Right renal cortex interstitium (tissue), 3 donors: ENCODE data around the gene ATXN1. TPM values are rescaled to one million over a fixed set of nuclear protein-coding genes. Genes with fewer than 3 reads are reported as not detected.
A peak's percentile ranks its signal among the peaks of the same experiment; 100 is the strongest.

Experiments
- DNase-seq, 3 donors: peaks; one replicate each; pipeline ENCODE4 v3.0.0-alpha.2; 2013; ENCODE audit warnings: low read depth in 3 of 3, low spot score in 2 of 3
- polyA plus RNA-seq, 3 donors: library from polyadenylated mRNA; unstranded; fragments of 120-200 nt; gene quantifications; one replicate each; pipeline ENCODE4 v1.2.1, GENCODE V29; 2013; ENCODE audit not compliant: insufficient read length in 3 of 3

The ATXN1 gene
- polyA plus RNA-seq, 3 donors, result 17.5 to 19.4 (median 19.4) TPM

DNA sequence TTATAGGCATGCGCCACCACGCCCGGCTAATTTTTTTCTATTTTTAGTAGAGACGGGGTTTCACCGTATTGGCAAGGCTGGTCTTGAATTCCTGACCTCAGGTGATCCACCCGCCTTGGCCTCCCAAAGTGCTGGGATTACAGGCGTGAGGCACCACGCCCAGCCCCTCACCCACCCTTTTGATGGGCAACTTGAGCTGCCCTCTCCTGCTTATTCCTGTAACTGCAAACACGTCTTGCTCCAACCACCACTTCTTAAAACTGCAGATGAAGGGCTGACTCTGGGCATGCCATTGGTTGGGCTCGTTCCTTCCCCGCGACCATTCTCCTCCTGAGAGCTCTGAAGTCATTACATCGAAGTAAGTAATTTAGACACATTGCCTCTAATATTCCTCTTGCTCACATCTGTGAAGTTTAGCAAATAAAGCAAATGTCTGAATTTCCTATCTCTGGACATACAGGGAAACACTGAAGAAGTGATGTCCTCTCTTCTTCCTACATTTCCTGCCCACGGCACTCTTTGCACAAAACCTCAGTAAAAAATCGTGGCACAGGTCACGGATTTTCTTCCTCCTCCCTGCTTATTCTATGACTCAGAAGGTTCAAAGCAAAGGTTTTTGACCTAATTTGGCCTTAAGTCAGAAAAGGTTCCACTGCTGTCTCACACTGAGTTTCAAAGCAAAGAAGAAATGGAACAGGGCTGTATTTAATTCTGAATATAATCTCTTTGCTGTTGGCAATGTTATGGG, 405.4 kb downstream of the ATXN1 start:
- DNase-seq, result no peak

GRCh38 chr6:16355238-16355637, 406.0 kb downstream of the ATXN1 start:
- DNase-seq, result no peak

GRCh38 chr6:16354692-16355091, 406.6 kb downstream of the ATXN1 start:
- DNase-seq, result no peak

- DNase-seq, result no peak
Measured at GRCh38 chr6:16352821-16353438, 408.3 kb downstream of the ATXN1 start.

GRCh38 chr6:16352258-16352635, 409.0 kb downstream of the ATXN1 start:
- DNase-seq, result no peak

GRCh38 chr6:16349544-16349943, 411.7 kb downstream of the ATXN1 start:
- DNase-seq, result no peak

DNA sequence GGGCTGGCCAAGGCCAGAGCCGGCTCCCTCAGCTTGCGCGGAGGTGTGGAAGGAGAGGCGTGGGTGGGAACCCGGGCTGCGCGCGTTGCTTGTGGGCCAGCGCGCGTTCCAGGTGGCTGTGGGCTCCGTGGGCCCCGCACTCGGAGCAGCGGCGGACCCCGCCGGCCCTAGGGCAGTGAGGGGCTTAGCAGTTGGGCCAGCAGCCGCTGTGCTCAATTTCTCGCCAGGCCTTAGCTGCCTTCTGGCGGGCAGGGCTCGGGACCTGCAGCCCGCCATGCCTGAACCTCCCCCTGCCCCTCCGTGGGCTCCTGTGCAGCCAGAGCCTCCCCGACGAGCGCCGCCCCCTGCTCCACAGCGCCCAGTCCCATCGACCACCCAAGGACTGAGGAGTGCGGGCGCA, 414.4 kb downstream of the ATXN1 start:
- no peak for DNase-seq

DNA sequence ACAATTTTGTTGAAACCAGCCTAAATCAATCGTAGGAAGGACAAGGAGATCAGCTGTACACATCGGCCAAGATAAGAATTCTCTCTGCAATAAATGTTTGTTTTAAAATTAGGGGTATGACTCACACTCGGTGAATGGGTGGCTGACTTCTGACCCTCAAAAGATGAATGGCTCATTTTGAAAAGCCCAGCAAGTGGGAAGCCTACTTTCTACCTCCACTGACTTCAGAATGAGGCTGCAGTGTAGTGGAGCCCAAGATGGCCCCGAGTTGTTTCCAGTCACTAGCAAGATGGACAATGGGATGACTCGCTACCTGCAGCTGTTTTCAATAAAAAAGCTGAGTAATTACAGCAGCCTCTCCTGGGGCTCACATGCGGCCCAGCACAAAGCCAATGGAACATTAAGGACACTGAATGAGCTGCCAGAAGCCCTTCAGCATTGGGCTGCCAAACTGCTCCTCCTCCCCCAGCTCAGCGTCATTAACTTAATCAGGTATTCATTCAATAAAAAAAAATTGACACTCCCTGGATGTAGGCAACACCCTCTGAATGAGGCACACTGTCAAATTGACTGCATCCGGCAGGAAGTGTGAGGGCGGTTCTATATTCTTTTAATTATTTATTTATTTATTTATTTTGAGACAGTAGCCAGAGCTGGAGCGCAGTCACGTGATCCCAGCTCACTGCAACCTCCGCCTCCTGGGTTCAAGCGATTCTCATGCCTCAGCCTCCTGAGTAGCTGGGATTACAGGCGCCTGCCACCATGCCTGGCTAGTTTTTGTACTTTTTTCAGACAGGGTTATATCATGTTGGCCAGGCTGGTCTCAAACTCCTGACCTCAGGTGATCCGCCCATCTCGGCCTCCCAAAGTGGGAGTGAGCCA, 415.6 kb downstream of the ATXN1 start:
- DNase-seq, result no peak

DNA sequence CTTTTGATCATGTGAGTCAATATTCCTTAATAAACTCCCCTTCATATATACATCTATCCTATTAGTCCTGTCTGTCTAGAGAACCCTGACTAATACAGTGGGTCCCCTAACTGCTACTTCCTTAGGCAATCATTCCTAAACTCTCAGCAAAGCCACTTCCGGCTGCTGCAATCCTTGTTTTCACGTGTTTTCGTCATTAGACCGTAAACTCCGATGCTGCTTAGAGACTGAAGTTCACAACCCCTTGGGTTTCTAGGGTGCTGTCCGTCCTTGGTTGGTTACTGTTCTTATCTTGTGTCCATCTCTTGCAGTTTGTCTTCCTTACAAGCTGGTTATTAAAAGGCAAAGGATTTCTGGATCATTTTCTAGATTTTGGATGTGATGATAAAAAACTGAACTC, 416.5 kb downstream of the ATXN1 start:
- DNase-seq, result no peak

GRCh38 chr6:16343593-16343992, 417.7 kb downstream of the ATXN1 start:
- DNase-seq, result no peak

DNA sequence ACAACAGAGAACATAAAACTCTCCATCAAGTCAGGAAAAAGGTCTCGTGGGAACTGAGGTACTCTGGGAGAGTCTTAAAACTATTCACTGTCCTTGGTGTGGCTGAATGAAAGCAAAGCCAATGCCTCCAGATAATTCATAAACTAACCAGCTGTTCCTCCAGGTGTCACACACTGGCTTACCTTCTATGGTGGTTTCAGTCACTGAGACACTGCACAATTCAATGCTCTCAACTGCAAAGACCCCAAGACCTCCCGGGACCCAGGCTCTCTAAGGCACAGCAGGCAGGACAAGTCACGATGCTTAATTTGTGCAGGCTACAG, 422.0 kb downstream of the ATXN1 start:
- no peak for DNase-seq

DNA sequence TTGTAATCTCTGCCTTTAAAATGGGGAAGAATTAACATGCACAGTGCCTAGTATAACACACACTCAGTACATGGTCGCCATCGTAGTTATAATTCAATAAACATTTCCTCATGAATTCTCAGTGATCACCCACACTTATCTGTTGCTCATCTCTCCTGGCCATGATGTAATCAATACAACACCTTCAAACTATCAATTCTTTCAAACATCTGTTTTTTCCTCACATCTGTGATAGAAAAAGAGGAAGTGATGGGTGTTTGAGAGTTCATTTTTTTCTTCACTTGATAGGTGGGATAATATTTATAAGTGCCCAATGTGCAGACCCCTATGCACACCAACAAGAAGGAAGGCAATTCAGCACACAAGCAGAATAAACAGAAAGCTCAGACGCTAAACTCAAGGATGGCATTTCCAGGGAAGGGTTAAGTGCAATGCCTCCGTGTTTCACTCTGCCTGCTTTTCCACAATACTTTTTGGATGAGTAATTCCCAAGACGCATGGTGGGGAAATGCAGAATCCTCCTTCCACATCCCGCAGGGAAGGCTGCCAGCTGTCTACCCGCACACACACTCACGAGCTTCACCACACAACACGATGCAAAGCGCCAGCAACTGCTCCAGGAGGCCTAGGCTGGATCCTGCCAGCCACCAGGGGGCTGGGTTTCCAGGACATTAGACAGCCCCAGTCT, 422.5 kb downstream of the ATXN1 start:
- DNase-seq, result no peak

GRCh38 chr6:16337295-16337975, 423.8 kb downstream of the ATXN1 start:
- peak; percentile 65 to 74 (median 70) for DNase-seq

GRCh38 chr6:16336911-16337294, 424.4 kb downstream of the ATXN1 start:
- DNase-seq, result no peak

GRCh38 chr6:16336056-16336818, 425.0 kb downstream of the ATXN1 start:
- no peak for DNase-seq

DNA sequence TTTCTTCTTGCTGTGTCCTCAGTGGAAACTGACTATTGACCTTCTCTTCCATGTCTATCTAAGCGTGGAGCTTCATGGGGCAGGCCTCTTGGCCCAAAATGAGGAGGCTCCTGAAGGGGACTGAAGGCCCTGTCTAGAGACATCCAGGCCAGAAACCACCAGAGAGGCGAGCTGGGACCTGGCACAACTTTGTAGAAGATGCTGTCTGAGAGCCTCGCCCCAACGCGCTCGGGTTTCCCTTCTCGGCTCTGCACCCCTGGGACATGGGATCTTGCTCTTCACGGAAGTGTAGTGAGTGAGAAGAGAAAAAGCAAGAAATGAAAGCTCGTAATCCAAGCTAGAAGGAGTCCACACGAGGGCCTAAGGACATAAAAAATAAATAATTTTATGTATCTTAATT, 426.1 kb downstream of the ATXN1 start:
- no peak for DNase-seq

- no peak for DNase-seq
Measured at GRCh38 chr6:16334671-16335070, 426.6 kb downstream of the ATXN1 start.

DNA sequence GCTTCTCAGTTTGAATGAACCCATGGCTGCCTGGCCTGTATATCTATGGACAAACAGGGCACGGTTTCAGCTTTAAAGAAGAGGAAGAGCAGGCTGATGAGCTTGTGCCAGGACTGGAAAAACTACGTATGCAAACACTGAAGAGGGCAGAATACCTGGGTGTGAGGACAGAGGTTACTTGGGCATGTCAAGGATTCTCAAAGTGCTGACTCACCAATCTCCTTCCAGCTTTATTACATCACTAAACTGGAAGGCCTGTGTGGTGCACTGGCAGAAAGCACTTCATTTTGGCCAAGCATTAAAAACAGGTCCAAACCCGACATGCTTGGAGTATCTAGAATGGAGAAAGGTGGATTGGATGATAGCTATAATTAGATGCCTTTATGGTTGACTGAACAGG, 427.7 kb downstream of the ATXN1 start:
- no peak for DNase-seq

GRCh38 chr6:16332175-16332542, 429.1 kb downstream of the ATXN1 start:
- DNase-seq, result peak in 2 of 3 donors; percentile 53 to 65
